Measurements from ENCODE around the gene ALAS1. TPM values are rescaled to one million over a fixed set of nuclear protein-coding genes. Genes with fewer than 3 reads are reported as not detected.

Gene ALAS1
- total and polyA plus RNA-seq, 9 of the 15 experiments (the other 6 are each of a cell fraction or from before 2014, with no cell fraction given): 21.4 to 49.5 (median 34.4) TPM

- H3K9me3 ChIP-seq (replicated peaks; ENCODE audit: control insufficient read depth, insufficient read depth, low read depth, low read length): no peaks in the 10 kb centered on the region
- FAIRE-seq (no peak), ATAC-seq (no peak), DNase-seq (ENCODE audit: extremely low read depth in 1 of 4, low spot score in 3 of 4) (no peak)
- no peak for TF ChIP-seq ZNF778 (CRISPR knock-in tag; IDR thresholded peaks at IDR 0.05)
- TF ChIP-seq RBM34 (IDR thresholded peaks at IDR 0.05; ENCODE audit: borderline replicate concordance, insufficient read depth, low read length): no peak
- TF ChIP-seq FOXJ2 (tag; IDR thresholded peaks at IDR 0.05): no peak
- TF ChIP-seq HMGXB4 (CRISPR knock-in tag; IDR thresholded peaks at IDR 0.05): no peak
- no peak for TF ChIP-seq VEZF1 (CRISPR knock-in tag; IDR thresholded peaks at IDR 0.05)
- POLR2A ChIA-PET: interaction anchor here (0.5 to 1.2 kb wide), 6 partner anchors 9 to 96 kb away, joined by 3 to 6 read pairs (median 3); partner anchors contain the start of genes ALAS1 and TWF2
- WGBS (ENCODE audit: insufficient coverage, low coverage, missing lambda C conversion rate): 67% methylated on average over 3 of the region's 7 CpGs
- intact Hi-C loops (cut with micrococcal nuclease): no loop called here
- H3K9ac ChIP-seq (ENCODE audit: insufficient read depth in 1 of 2, low read depth in 2 of 2, low read length in 2 of 2): no peak overlapping the region
- H3K79me2 ChIP-seq (ENCODE audit: control insufficient read depth, insufficient read depth, low read length): no peaks in the 10 kb centered on the region
- no peak overlapping the region for H3K4me2 ChIP-seq (ENCODE audit: insufficient read depth, low read length)
- H4K20me1 ChIP-seq (replicated peaks; ENCODE audit: control insufficient read depth, insufficient read depth, low read length): 0 out of 2 replicates have a peak, but pooled peaks cover 3% of the 10 kb centered on the region
- no peaks in the 10 kb centered on the region for H3K36me3 ChIP-seq (ENCODE audit: control insufficient read depth, insufficient read depth, low read length)
- CTCF ChIA-PET (ENCODE audit: low intra/inter-chr PET ratio): no interaction called here
- H3K4me1 ChIP-seq (replicated peaks in 1 of 2; ENCODE audit: control insufficient read depth in 2 of 2, insufficient read depth in 2 of 2, low read length in 2 of 2): peaks cover 29 to 34% of the 10 kb centered on the region in 2 experiments
- in situ Hi-C loops (cut with MboI): no loop called here
- BruUV-seq (replicated peaks): no TSS peak
- H3K27me3 ChIP-seq (ENCODE audit: control insufficient read depth in 2 of 2, insufficient read depth in 2 of 2, low read length in 2 of 2): no peaks in the 10 kb centered on the region
- no peak overlapping the region for H3K4me3 ChIP-seq
- H3K9me1 ChIP-seq (ENCODE audit: control insufficient read depth, insufficient read depth, low read length): peaks cover 2% of the 10 kb centered on the region
- no peak overlapping the region for H3K27ac ChIP-seq (ENCODE audit: extremely low read depth, low read depth, low read length)
- H2AFZ ChIP-seq (ENCODE audit: low read depth, low read length): no peak overlapping the region
These were observed 14.0 kb upstream of the ALAS1 start for GRCh38 chr3:52183786-52184445.

All from K562 (cell line).